Gastroesophageal sphincter (tissue), 3 donors: ENCODE measurements around the gene SRRM4.

Experiments
- EP300 ChIP-seq: sonication (generic); formaldehyde crosslinking; IDR thresholded peaks from one replicate; pipeline ENCODE4 v1.6.1; 2017; ENCODE audit warnings: antibody characterized with exemption, mild to moderate bottlenecking
- POLR2A ChIP-seq, 2 donors: fragments of 450-650 bp; IDR thresholded peaks; one replicate each; pipeline ENCODE4 v1.6.1; 2017; ENCODE audit warnings: antibody characterized with exemption in 2 of 2, mild to moderate bottlenecking in 2 of 2, moderate library complexity in 1 of 2
- POLR2AphosphoS5 ChIP-seq: sonication (generic); formaldehyde crosslinking; IDR thresholded peaks from one replicate; pipeline ENCODE4 v1.6.1; 2017; ENCODE audit warnings: antibody characterized with exemption
- TF ChIP-seq, protein P1 (sequence below), 4 experiments: fragments of 200-600 bp in 2 of 4; fragments of 450-650 bp in 2 of 4; sonication (generic) in 1 of 4; IDR thresholded peaks; one replicate each; pipeline ENCODE4 v1.5.1; 2017 to 2019; ENCODE audit warnings: antibody characterized with exemption in 4 of 4, mild to moderate bottlenecking in 2 of 4, moderate library complexity in 2 of 4

DNA sequence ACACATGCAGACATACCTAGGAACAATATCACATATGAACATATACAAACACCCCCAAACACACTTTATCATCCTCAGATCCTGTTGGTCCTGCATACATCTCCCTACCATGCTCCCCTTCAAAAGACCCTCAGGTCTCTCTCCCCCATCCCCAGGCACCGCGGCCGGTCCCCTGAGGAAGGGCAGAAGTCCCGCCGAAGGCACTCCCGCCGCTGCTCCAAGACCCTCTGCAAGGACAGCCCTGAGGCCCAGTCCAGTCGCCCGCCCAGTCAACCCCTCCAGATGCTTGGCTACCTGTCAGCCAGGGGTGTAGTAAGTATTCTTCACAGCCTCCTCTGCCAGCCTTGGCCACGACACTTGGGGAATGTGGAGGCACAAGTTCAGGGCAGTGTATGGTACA, 149.2 kb downstream of the SRRM4 start:
- TF ChIP-seq POLR2AphosphoS5 = no peak
- no peak for TF ChIP-seq POLR2A (IDR thresholded peaks at IDR 0.05)
- TF ChIP-seq, protein P1, sequence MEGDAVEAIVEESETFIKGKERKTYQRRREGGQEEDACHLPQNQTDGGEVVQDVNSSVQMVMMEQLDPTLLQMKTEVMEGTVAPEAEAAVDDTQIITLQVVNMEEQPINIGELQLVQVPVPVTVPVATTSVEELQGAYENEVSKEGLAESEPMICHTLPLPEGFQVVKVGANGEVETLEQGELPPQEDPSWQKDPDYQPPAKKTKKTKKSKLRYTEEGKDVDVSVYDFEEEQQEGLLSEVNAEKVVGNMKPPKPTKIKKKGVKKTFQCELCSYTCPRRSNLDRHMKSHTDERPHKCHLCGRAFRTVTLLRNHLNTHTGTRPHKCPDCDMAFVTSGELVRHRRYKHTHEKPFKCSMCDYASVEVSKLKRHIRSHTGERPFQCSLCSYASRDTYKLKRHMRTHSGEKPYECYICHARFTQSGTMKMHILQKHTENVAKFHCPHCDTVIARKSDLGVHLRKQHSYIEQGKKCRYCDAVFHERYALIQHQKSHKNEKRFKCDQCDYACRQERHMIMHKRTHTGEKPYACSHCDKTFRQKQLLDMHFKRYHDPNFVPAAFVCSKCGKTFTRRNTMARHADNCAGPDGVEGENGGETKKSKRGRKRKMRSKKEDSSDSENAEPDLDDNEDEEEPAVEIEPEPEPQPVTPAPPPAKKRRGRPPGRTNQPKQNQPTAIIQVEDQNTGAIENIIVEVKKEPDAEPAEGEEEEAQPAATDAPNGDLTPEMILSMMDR (IDR thresholded peaks at IDR 0.05) = no peak
- TF ChIP-seq EP300 = no peak
